Adrenal gland (tissue), 12 donors: ENCODE measurements around the gene SLC24A3. TPM values are rescaled to one million over a fixed set of nuclear protein-coding genes. Genes with fewer than 3 reads are reported as not detected.

Source experiments
- DNase-seq, 7 donors: peaks; one replicate each; pipeline ENCODE4 v3.0.0-alpha.2; 2019 to 2020
- H3K27ac ChIP-seq, 5 donors: fragments of 200-600 bp; sonication (generic) in 4 of 5; 1 replicate in 3 of 5; 2 replicates in 2 of 5; pipeline versions ENCODE4 v1.5.1 to v1.8.0; 2016 to 2020; ENCODE audit warnings: mild to moderate bottlenecking in 1 of 5
- H3K27me3 ChIP-seq: fragments of 200-600 bp; 2 replicates; pipeline ENCODE4 v1.8.0; 2021
- H3K36me3 ChIP-seq, 2 donors: fragments of 200-600 bp; replicated peaks in 1 of 2; 1 replicate in 1 of 2; 2 replicates in 1 of 2; pipeline versions ENCODE4 v1.5.1 to v1.8.0; 2018 to 2022
- H3K4me1 ChIP-seq, 2 donors: fragments of 200-600 bp; replicated peaks in 1 of 2; 1 replicate in 1 of 2; 2 replicates in 1 of 2; pipeline versions ENCODE4 v1.5.1 to v1.8.0; 2018 to 2021
- H3K4me3 ChIP-seq, 4 donors: fragments of 200-600 bp; sonication (generic) in 3 of 4; one replicate each; pipeline ENCODE4 v1.5.1; 2016 to 2018
- H3K9me3 ChIP-seq, 3 donors: fragments of 200-600 bp; sonication (generic) in 1 of 3; replicated peaks in 1 of 3; 1 replicate in 2 of 3; 2 replicates in 1 of 3; pipeline versions ENCODE4 v1.5.1 to v1.8.0; 2016 to 2021
- POLR2A ChIP-seq, 2 donors: fragments of 450-650 bp; IDR thresholded peaks; one replicate each; pipeline ENCODE4 v1.6.1; 2017; ENCODE audit warnings: antibody characterized with exemption in 2 of 2, mild to moderate bottlenecking in 2 of 2, moderate library complexity in 1 of 2
- whole genome bisulfite sequencing, 4 donors: extraction: QIAGEN DNeasy Blood & Tissue Kit in 2 of 4; methylation state at CpG; one replicate each; pipeline versions ENCODE4 v1.1.5 to v1.1.7; 2013 to 2017; 5-methylcytosine and 5-hydroxymethylcytosine counted together
- intact Hi-C, 2 donors: fragments of 100-400 bp; cut with DNase I; formaldehyde crosslinking; loops; one replicate each; pipeline versions ENCODE4 v1.14.1 to v1.15.0; 2022 to 2023
- polyA plus RNA-seq, 3 donors: library from polyadenylated mRNA; stranded (reverse); fragments of 200-250 nt in 2 of 3; fragments of 350-450 nt in 1 of 3; fragmentation: Illumina TruSeq in 1 of 3; extraction: RNeasy Lipid Tissue Mini Kit (QIAGEN cat#74804) in 1 of 3; gene quantifications; one replicate each; pipeline ENCODE4 v1.2.3, GENCODE V29; 2013 to 2014
- total RNA-seq, 9 donors: library from RNA; depleted of rRNA in 4 of 9; stranded (reverse); fragments of >200 nt in 4 of 9; fragments of 120-200 nt in 1 of 9; fragmentation: NEBNext Ultra II Directional in 1 of 9; extraction: Animal tissue kit (Norgen Biotek cat#: 25700) in 1 of 9; gene quantifications; one replicate each; pipeline versions ENCODE4 v1.1.0 to v1.2.4, GENCODE V29; 2013 to 2023
- TF ChIP-seq, protein P1 (sequence below), 6 experiments: fragments of 450-650 bp in 4 of 6; fragments of 200-600 bp in 2 of 6; sonication (generic) in 1 of 6; IDR thresholded peaks; 1 replicate in 5 of 6; 2 replicates in 1 of 6; pipeline versions ENCODE4 v1.5.1 to v1.8.0; 2016 to 2021; ENCODE audit warnings: antibody characterized with exemption in 6 of 6, mild to moderate bottlenecking in 2 of 6, moderate library complexity in 1 of 6
- donor health status: healthy with polysubstance abuse.
- donor health status: Bipolar disorder and iron deficiency.
- donor health status: DM: yes; HTN: yes; CAD: no.
- donor health status: DM: no; HTN: no; CAD: no.
- donor health status: DM: no; HTN: no; CAD: no.
- donor health status: DM: yes; HTN: yes; CAD: no.

SLC24A3 gene
- total and polyA plus RNA-seq, 12 donors, result 0.89 to 44.4 (median 2.7) TPM

DNA sequence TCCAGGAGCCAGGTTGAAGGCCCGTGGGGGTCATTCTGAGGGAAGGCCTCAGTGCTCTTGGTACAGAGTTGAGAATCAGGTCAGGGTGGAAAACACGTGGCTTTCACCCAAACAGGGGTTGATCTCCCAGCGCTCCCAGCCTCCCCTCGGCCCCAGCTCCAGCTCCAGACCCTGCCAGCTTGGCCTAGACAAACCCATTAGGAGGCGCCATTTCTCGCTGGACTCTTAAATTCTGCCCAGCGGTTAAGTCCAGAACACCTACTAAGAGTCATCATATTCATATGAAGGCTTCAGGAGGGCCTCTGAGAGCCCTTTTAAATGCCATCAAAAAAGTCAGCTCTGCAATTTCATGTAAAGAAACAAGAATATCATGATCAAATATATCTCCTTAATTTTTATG is 387.6 kb downstream of the SLC24A3 start:
- Histone ChIP-seq H3K4me3 (no peak overlapping the region), H3K27ac (no peak overlapping the region), H3K36me3 (no peaks in the 10 kb centered on the region), H3K4me1 (no peaks in the 10 kb centered on the region), H3K9me3 (no peaks in the 10 kb centered on the region), H3K27me3 (no peaks in the 10 kb centered on the region)
- TF ChIP-seq, protein P1, sequence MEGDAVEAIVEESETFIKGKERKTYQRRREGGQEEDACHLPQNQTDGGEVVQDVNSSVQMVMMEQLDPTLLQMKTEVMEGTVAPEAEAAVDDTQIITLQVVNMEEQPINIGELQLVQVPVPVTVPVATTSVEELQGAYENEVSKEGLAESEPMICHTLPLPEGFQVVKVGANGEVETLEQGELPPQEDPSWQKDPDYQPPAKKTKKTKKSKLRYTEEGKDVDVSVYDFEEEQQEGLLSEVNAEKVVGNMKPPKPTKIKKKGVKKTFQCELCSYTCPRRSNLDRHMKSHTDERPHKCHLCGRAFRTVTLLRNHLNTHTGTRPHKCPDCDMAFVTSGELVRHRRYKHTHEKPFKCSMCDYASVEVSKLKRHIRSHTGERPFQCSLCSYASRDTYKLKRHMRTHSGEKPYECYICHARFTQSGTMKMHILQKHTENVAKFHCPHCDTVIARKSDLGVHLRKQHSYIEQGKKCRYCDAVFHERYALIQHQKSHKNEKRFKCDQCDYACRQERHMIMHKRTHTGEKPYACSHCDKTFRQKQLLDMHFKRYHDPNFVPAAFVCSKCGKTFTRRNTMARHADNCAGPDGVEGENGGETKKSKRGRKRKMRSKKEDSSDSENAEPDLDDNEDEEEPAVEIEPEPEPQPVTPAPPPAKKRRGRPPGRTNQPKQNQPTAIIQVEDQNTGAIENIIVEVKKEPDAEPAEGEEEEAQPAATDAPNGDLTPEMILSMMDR (IDR thresholded peaks at IDR 0.05), result no peak
- TF ChIP-seq POLR2A (IDR thresholded peaks at IDR 0.05), result no peak
- 76 to 90% (median 77%) methylated on average over 5 to 7 of the region's 7 CpGs for WGBS, 4 donors
- DNase-seq, result no peak
- intact Hi-C loops, result no loop called here

DNA sequence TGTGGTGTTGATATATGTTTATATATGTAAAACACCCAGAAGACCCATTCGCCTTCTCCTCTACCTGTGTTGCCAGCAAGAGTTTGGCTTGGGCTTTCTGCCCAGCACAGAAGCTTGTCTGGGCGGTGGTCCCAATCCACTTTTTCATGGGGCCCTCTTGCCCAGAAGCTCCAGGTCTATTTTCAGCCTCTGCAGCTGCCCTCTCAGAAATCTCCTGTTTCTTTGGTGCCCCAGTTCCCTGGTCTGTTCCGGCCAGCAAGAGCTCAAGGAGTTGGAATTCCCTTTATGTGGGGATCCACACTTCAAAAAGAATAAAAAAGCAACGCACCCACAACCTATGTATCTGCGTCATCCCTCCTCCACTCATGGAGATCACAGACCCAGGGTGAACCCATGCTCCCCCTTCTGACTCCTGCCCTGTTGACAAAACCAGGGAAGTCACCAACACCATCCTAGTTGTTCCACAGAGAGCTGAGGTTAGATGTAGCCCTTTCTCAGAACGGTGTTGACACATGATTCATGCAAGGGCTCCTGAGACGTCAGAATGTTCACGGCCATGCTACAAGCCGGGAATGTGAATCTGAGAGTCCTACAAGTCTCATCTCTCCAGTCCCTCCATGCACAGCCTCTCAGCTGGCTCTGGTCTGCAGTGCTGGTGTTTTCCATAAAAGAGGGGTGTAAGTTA is 388.8 kb downstream of the SLC24A3 start:
- WGBS, 4 donors, result 77 to 94% (median 86%) methylated on average over 7 to 9 of the region's 9 CpGs

DNA sequence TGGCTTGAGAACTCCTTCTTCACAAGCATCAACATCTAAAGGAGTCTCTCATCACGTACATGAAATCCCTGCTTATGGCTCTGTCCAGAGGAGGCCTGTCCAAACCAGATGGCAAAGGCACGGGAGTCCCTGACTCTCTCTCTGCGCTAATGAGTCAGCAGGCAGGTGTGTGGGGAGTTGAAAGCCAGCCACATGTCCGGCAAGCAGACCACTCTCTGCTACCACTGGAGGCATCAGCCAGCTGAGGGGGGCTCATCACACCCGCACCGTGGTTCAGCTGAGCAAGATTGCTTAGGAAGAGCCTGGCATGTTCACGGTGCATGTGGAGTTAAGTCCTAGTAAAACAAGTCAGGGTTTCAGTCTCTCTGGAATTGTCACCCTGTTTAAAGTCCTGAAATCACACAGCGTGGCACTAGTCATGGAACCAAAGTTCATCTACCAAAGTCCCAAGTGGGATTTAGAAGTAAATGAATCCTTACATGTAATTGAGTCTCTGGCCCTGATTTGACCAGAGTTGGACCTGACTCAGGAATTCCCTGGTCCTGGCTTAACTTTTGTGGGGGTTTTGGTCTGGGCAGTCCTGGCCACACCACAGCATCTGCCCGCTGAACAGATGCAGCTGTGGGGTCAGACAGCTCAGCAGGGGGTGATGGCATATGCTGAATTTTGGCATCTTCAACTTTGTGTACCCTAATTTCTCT is 390.4 kb downstream of the SLC24A3 start:
- intact Hi-C loops, result no loop called here
- no peak overlapping the region for H3K27ac ChIP-seq

More for the DNA sequence above, 388.8 kb downstream of the SLC24A3 start:
- intact Hi-C loops, result no loop called here
- no peak for DNase-seq
- no peaks in the 10 kb centered on the region for H3K9me3 ChIP-seq
- H3K4me1 ChIP-seq, result no peaks in the 10 kb centered on the region
- H3K27ac ChIP-seq, result no peak overlapping the region
- no peaks in the 10 kb centered on the region for H3K36me3 ChIP-seq
- H3K4me3 ChIP-seq, result no peak overlapping the region
- TF ChIP-seq POLR2A (IDR thresholded peaks at IDR 0.05), result no peak
- TF ChIP-seq, protein P1 (IDR thresholded peaks at IDR 0.05), result no peak
- H3K27me3 ChIP-seq, result no peaks in the 10 kb centered on the region

DNA sequence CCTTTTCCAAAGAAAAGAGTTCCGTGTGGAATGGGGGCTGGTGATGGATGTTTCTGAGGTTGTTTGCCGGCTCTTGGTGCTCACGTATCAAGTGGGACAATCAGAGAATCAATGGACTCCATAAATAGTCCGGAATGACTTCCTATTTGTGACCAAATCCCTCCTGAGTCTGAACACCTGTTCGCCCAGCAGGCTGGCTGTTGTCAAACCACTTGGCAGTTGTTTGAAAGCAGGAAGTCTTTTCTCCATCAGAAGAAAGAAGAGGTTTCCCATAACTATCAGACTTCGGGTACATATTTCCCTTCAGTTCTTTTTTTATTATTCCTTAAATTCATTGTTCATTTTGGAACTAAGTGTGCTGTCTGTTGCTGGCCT is 390.9 kb downstream of the SLC24A3 start:
- TF ChIP-seq, protein P1 (IDR thresholded peaks at IDR 0.05), result no peak
- TF ChIP-seq POLR2A (IDR thresholded peaks at IDR 0.05), result no peak
- no peak for DNase-seq
- no peaks in the 10 kb centered on the region for H3K27me3 ChIP-seq
- no peaks in the 10 kb centered on the region for H3K36me3 ChIP-seq
- WGBS, 4 donors, result 59 to 82% (median 64%) methylated on average over 5 to 6 of the region's 6 CpGs
- no peaks in the 10 kb centered on the region for H3K9me3 ChIP-seq
- no peaks in the 10 kb centered on the region for H3K4me1 ChIP-seq
- intact Hi-C loops, result no loop called here
- no peak overlapping the region for H3K27ac ChIP-seq
- H3K4me3 ChIP-seq, result no peak overlapping the region

More for the DNA sequence above, 390.4 kb downstream of the SLC24A3 start:
- no peaks in the 10 kb centered on the region for H3K9me3 ChIP-seq
- no peaks in the 10 kb centered on the region for H3K27me3 ChIP-seq
- no peak overlapping the region for H3K4me3 ChIP-seq
- no peak for DNase-seq
- H3K36me3 ChIP-seq, result no peaks in the 10 kb centered on the region
- no peaks in the 10 kb centered on the region for H3K4me1 ChIP-seq
- WGBS, 4 donors, result 76 to 87% (median 79%) methylated on average over 8 to 9 of the region's 9 CpGs
- TF ChIP-seq, protein P1 (IDR thresholded peaks at IDR 0.05), result no peak
- TF ChIP-seq POLR2A (IDR thresholded peaks at IDR 0.05), result no peak
